AG09319 (cell line): Measurements from ENCODE around the gene OSM.

Experiments used
- DNase-seq: peaks from one replicate; pipeline ENCODE4 v3.0.0-alpha.2; 2010; ENCODE audit warnings: low read depth; ENCODE audit errors: extremely low read depth
- CTCF ChIP-seq: IDR thresholded peaks from 2 replicates; pipeline ENCODE4 v1.5.1; 2011; ENCODE audit warnings: low read depth, mild to moderate bottlenecking, inconsistent platforms, low read length, moderate library complexity

Gene OSM

GRCh38 chr22:30309951-30310741 lies 43.5 kb upstream of the OSM start:
- TF ChIP-seq CTCF, result no peak

GRCh38 chr22:30308518-30309230 lies 42.0 kb upstream of the OSM start:
- DNase-seq, result no peak
- TF ChIP-seq CTCF, result no peak

More at GRCh38 chr22:30309951-30310741, 43.5 kb upstream of the OSM start:
- DNase-seq, result peak; percentile 56

GRCh38 chr22:30308093-30308492 lies 41.4 kb upstream of the OSM start:
- no peak for TF ChIP-seq CTCF
- DNase-seq, result no peak

DNA sequence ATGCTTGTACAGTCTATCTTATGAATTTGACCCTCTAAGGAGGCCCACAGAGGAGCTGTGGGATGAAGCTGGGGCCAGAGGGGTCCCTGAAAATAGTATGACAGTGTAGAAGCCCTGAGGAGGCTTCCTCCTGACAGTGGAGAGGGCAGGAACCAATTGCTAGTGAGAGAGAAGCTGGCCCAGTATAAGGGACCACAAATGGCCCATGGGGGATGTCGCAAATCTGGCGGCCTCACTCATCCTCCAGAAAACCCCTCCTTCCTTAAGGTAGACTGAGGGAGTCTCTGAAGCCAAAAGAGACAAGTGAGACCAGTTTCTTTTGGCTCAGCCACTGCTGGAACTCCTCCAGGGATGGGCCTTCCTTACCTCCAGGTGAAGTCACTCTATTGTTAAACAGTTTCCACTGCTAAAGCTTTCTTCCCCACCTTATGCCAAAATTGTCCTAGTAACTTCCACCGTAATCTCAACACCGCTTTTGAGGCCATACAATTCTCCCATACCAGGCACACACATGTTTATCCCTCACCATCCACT lies 40.5 kb upstream of the OSM start:
- TF ChIP-seq CTCF, result no peak
- DNase-seq, result no peak

GRCh38 chr22:30306627-30307011 lies 40.0 kb upstream of the OSM start:
- TF ChIP-seq CTCF, result no peak
- no peak for DNase-seq

- TF ChIP-seq CTCF, result no peak
- DNase-seq, result no peak
Observed at GRCh38 chr22:30305906-30306626, 39.4 kb upstream of the OSM start.
